ENCODE results near the gene NUBP2.
A peak's percentile ranks its signal among the peaks of the same experiment; 100 is the strongest.

The NUBP2 gene

GRCh38 chr16:1770328-1771187 lies 12.2 kb upstream of the NUBP2 start (continued):
- TF ChIP-seq PATZ1 (tag by site-specific recombination; IDR thresholded peaks at IDR 0.05), result peak; percentile 65; the same call in 1 of the 2 replicates
- no peak for TF ChIP-seq ZBTB21 (tag by site-specific recombination; IDR thresholded peaks at IDR 0.05)
- 0 out of 2 replicates have a peak, but pooled peaks have one; percentile 8 for TF ChIP-seq ZNF341 (tag by site-specific recombination; IDR thresholded peaks at IDR 0.05; ENCODE audit: low read depth)
- no peak for TF ChIP-seq ZBTB10 (tag by site-specific recombination; IDR thresholded peaks at IDR 0.05)
- peak; percentile 82 for TF ChIP-seq ZBTB17 (tag by site-specific recombination; IDR thresholded peaks at IDR 0.05)
- TF ChIP-seq ZEB2 (tag by site-specific recombination; IDR thresholded peaks at IDR 0.05), result peak; percentile 81
- no peak for TF ChIP-seq GLI4 (tag by site-specific recombination; IDR thresholded peaks at IDR 0.05)
- TF ChIP-seq ZBTB20 (tag by site-specific recombination; IDR thresholded peaks at IDR 0.05), result peak; percentile 87
- TF ChIP-seq ZIC2 (tag by site-specific recombination; IDR thresholded peaks at IDR 0.05), result no peak
- peak; percentile 69; the same call in 1 of the 2 replicates for TF ChIP-seq KLF16 (tag by site-specific recombination; IDR thresholded peaks at IDR 0.05)
- TF ChIP-seq ZNF211 (tag by site-specific recombination; IDR thresholded peaks at IDR 0.05; ENCODE audit: low read depth), result no peak
- no peak for TF ChIP-seq ZNF776 (tag by site-specific recombination; IDR thresholded peaks at IDR 0.05; ENCODE audit: borderline replicate concordance)
- TF ChIP-seq ZBTB11 (tag by site-specific recombination; conservative IDR thresholded peaks at IDR 0.05; ENCODE audit: low read depth), result 0 out of 2 replicates have a peak, but pooled peaks have one; percentile 27
- peak; percentile 76 for TF ChIP-seq ZNF2 (tag by site-specific recombination; IDR thresholded peaks at IDR 0.05)
- TF ChIP-seq ZNF654 (tag by site-specific recombination; IDR thresholded peaks at IDR 0.05; ENCODE audit: low read depth), result no peak
- TF ChIP-seq ZNF114 (tag by site-specific recombination; IDR thresholded peaks at IDR 0.05), result no peak
- TF ChIP-seq ZBTB49 (tag by site-specific recombination; IDR thresholded peaks at IDR 0.05; ENCODE audit: low read depth), result no peak
- no peak; the same call in 1 of the 2 replicates for TF ChIP-seq MZF1 (tag by site-specific recombination; IDR thresholded peaks at IDR 0.05; ENCODE audit: borderline replicate concordance)
- TF ChIP-seq ZBTB7A (tag by site-specific recombination; IDR thresholded peaks at IDR 0.05; ENCODE audit: low read depth), result no peak
- TF ChIP-seq KLF1 (tag by site-specific recombination; IDR thresholded peaks at IDR 0.05), result peak; percentile 76
- no peak for TF ChIP-seq ZNF791 (tag by site-specific recombination; IDR thresholded peaks at IDR 0.05)
- TF ChIP-seq ZNF404 (tag by site-specific recombination; IDR thresholded peaks at IDR 0.05), result 0 out of 2 replicates have a peak, but pooled peaks have one; percentile 3
- no peak for TF ChIP-seq ZNF707 (tag by site-specific recombination; IDR thresholded peaks at IDR 0.05)
- no peak for TF ChIP-seq RBAK (tag by site-specific recombination; IDR thresholded peaks at IDR 0.05)
- TF ChIP-seq ZNF664 (tag by site-specific recombination; IDR thresholded peaks at IDR 0.05), result no peak
- TF ChIP-seq ZNF677 (tag by site-specific recombination; IDR thresholded peaks at IDR 0.05), result no peak
- no peak for TF ChIP-seq ZNF292 (tag by site-specific recombination; IDR thresholded peaks at IDR 0.05; ENCODE audit: borderline replicate concordance, low read depth)
- no peak for TF ChIP-seq ZNF621 (tag by site-specific recombination; IDR thresholded peaks at IDR 0.05)
- TF ChIP-seq ZNF433 (tag by site-specific recombination; IDR thresholded peaks at IDR 0.05; ENCODE audit: low read depth), result no peak

All from HEK293 (cell line).